Activated CD4-positive, alpha-beta T cell treated with anti-CD3 and anti-CD28 coated beads for 4 hours (primary cell): ENCODE results near the gene ACP6.
"Not testable (repeated sequence)": the region's sequence is repeated elsewhere in the genome, so short reads cannot be mapped to it uniquely, and the experiment has no call there.

Experiments used
- DNase-seq, 2 donors: peaks; one replicate each; pipeline ENCODE4 v3.0.0-alpha.2; 2020

ACP6 gene

DNA sequence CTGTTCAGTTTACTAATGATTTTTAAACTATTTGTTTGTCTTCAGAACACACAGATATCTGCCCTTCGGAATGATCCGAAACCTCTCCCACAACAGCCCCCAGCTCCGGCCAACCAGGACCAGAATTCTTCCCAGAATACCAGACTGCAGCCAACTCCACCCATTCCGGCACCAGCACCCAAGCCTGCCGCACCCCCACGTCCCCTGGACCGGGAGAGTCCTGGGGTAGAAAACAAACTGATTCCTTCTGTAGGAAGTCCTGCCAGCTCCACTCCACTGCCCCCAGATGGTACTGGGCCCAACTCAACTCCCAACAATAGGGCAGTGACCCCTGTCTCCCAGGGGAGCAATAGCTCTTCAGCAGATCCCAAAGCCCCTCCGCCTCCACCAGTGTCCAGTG, 51.6 kb downstream of the ACP6 start:
- no peak for DNase-seq

- peak; percentile 18 to 31 for DNase-seq
Measured at GRCh38 chr1:147618077-147618569, 52.2 kb downstream of the ACP6 start.

- DNase-seq = not testable (repeated sequence)
Measured at GRCh38 chr1:147614966-147615365, 55.4 kb downstream of the ACP6 start.

DNA sequence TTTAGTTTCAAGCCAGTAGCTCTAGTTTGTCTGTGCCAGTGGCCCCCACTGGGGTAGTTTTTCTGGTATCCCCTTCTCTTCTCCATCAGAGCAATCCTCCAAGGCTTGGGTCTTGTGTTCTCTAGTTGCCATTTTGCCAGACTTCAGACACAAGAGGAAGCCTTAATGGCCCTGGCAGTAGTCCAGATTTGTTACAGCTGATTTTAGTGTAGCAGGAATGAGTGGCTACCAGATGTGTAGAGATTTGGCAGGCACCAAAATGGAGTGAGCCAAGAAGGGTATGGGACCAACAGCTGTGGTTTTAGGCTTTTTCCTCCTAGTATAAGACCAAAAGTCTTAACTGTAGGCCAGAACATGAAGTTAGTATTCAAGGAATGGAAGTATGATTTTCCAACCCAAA, 56.8 kb downstream of the ACP6 start:
- DNase-seq = no peak

DNA sequence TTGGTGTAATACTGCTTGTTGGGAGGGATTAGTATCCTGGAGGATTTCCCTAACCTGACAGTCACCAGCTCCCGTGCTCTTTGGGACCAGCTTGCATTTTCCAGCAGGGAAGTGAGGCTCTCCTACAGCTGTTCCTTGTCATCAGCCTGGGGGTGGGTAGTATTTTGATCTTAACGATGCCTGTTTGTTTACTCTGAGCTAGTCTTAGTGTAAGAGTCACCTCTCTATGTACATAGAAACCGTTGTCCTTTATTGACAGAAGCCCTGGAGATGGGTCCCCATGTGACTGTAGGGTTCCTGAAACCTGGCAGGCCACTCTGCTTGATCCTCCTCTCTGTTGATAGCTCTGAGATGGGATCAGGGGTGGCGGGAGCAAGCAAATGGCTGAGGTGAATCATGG, 58.0 kb downstream of the ACP6 start:
- no peak for DNase-seq

DNA sequence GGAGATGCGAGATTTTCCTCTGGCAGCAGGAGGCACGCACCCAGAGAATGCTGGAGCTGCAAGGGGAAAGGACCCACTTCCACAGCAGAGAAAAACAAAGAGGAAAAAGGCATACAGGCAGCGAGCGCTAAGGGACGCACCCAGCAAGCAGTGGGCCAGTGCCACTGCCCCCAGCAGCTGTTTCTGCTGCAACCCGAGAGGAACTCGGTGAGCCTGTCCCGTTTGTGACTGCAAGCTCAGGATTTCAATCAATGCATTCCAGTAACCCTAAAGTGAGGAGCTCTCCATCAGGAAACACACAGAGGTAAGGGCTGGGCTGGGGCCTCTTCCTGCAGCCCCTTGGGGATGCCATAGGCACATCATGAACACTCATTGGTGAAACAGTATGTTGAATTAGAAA, 58.7 kb downstream of the ACP6 start:
- no peak for DNase-seq

- DNase-seq = no peak
Measured at GRCh38 chr1:147611021-147611426, 59.3 kb downstream of the ACP6 start.

DNA sequence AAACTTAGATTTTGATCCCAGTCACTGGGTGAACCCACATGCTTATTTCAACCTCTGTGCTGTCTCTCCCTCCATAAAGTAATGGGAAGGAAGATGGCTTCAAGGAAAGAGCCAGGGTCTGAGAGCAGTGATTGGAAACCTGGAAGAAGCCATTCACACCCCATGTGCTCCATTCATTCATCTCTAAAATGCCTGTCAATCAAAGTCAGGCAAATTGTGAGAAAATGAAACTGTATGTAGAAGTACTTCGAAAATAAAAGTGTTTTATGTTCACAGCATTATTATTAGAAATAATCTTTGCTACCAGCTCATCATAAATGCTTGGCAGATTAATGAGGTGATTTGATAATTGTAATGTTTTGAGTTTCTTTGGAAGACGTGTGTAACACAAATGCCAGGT, 61.0 kb downstream of the ACP6 start:
- DNase-seq = no peak

GRCh38 chr1:147608596-147608995, 61.7 kb downstream of the ACP6 start:
- no peak for DNase-seq

DNA sequence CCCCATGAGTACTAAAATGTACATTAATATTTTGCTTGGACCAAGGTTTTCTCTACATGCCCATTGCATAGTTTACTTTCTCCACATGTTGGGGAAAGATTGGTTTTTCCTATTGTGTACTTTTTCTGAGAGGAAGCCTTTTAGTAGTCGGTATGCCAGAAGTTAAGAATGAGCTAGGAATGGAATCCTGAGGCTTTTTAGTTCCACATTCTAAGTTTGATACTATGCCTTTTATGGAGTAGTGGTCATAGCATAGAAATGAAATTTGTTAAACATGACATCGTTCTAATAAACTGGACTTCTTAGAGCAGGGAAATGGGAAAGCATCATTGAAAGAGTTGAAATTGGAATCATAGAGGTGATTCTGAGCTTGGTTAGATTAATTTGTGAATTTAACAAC, 64.7 kb downstream of the ACP6 start:
- no peak for DNase-seq

DNA sequence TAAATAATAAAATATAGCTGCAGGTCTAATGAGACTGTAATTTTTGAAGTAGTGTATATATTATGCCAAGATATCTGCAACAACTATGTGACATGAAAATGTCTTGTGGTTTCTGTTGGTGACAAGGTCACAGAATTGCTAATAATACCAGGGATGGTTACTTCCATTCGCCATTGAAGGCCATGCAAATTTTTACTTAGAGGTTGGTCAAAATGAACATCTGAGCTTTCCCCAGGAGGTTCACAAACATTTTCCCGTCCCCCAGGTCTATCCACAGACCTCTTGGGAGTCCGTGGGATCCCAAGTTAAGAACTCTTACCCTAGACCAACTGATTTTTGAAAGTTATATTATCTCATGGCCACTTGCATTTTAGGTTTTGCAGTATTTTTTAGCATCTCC, 66.3 kb downstream of the ACP6 start:
- no peak for DNase-seq

GRCh38 chr1:147600119-147601111, 69.9 kb downstream of the ACP6 start:
- peak; percentile 15 to 28 for DNase-seq

DNA sequence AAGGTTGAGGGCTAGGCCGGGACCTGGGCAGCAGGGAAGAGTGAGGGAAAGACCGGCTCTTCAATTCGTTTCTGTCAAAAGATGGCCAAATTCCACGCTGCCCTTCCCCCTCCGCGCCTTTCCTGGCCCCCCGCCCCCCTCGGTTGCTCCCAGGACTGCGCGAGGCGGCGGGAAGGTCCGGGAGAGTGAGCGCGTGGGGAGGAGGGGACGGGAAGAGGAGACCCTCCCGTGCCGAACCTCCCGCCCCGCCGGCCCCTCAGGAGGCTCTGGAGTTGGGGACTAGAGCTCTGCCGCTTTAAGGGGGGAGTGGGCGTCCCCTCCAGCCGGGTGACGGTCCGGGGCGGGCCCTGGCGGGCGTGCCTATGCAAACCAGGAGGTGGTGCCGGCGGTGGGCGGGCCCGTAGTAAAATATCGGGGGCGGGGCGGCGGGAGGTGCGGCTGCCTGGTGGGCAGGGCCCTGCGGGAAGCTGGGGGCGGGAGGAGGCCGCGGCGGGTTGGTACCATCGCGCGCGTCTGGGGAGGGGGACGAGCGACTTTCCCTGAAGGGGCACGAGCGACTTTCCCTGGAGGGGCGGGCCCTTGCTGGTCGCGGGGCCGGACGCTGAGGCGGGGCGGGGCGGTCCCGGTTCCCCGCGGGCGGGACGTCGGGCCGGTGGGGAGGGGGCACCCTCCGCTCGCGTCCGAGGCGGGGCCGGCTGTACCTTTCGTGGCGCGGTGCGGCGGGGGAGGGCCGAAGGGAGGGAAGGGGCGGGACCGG, 70.8 kb downstream of the ACP6 start:
- peak; percentile 97 to 99 for DNase-seq

GRCh38 chr1:147598621-147599361, 71.5 kb downstream of the ACP6 start:
- peak; percentile 24 to 36 for DNase-seq

GRCh38 chr1:147597010-147597409, 73.3 kb downstream of the ACP6 start:
- DNase-seq = no peak
